Measurements from ENCODE around the gene DHX30.

DHX30 gene

GRCh38 chr3:47888986-47889757 lies 86.2 kb downstream of the DHX30 start:
- DNase-seq: no peak

- no peak for DNase-seq
Observed at GRCh38 chr3:47890126-47890827, 87.3 kb downstream of the DHX30 start.

GRCh38 chr3:47890828-47891612 lies 88.1 kb downstream of the DHX30 start:
- no peak for DNase-seq

- DNase-seq: no peak
Observed at GRCh38 chr3:47891613-47892005, 88.7 kb downstream of the DHX30 start.

GRCh38 chr3:47892286-47893040 lies 89.5 kb downstream of the DHX30 start:
- no peak for DNase-seq

GRCh38 chr3:47895241-47895640 lies 92.3 kb downstream of the DHX30 start:
- no peak for DNase-seq

- DNase-seq: no peak
Observed at GRCh38 chr3:47896736-47897135, 93.8 kb downstream of the DHX30 start.

GRCh38 chr3:47897954-47898353 lies 95.0 kb downstream of the DHX30 start:
- no peak for DNase-seq

GRCh38 chr3:47899495-47900108 lies 96.7 kb downstream of the DHX30 start:
- DNase-seq: no peak
